Measurements from ENCODE around the gene ZSCAN4. TPM values are rescaled to one million over a fixed set of nuclear protein-coding genes. Genes with fewer than 3 reads are reported as not detected.

ZSCAN4 gene
- total and polyA plus RNA-seq, 2 experiments from 2014 or later: not detected

DNA sequence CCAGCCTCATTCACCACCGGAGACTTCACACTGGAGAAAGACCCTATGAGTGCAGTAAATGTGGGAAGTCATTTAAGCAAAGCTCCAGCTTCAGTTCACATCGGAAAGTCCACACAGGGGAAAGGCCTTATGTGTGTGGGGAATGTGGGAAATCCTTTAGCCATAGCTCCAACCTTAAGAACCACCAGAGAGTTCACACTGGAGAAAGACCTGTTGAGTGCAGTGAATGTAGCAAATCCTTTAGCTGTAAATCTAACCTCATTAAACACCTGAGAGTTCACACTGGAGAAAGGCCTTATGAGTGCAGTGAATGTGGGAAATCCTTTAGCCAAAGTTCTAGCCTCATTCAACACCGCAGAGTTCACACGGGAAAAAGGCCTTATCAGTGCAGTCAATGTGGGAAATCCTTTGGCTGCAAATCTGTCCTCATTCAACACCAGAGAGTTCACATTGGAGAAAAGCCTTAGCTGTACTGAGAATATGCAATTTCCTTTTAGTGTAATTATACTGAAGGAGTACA, 27.0 kb upstream of the ZSCAN4 start:
- no peak overlapping the region for H3K4me2 ChIP-seq
- WGBS (ENCODE audit: low lambda C conversion rate, missing lambda C conversion rate): 98% methylated on average over 4 of the region's 4 CpGs
- H3K4me1 ChIP-seq (ENCODE audit: insufficient read depth): no peaks in the 10 kb centered on the region
- H2AFZ ChIP-seq: no peak overlapping the region
- no peak for DNase-seq (ENCODE audit: low spot score)
- H3K79me2 ChIP-seq: peaks cover 18% of the 10 kb centered on the region
- H3K9me3 ChIP-seq (ENCODE audit: low read depth): peaks cover 35% of the 10 kb centered on the region
- no peaks in the 10 kb centered on the region for H3K27me3 ChIP-seq
- TF ChIP-seq EZH2phosphoT487 (IDR thresholded peaks at IDR 0.05; ENCODE audit: low read depth, severe bottlenecking, unreplicated experiment): no peak
- no peak for TF ChIP-seq EZH2 (IDR thresholded peaks at IDR 0.05; ENCODE audit: borderline replicate concordance)
- TF ChIP-seq, protein P1, sequence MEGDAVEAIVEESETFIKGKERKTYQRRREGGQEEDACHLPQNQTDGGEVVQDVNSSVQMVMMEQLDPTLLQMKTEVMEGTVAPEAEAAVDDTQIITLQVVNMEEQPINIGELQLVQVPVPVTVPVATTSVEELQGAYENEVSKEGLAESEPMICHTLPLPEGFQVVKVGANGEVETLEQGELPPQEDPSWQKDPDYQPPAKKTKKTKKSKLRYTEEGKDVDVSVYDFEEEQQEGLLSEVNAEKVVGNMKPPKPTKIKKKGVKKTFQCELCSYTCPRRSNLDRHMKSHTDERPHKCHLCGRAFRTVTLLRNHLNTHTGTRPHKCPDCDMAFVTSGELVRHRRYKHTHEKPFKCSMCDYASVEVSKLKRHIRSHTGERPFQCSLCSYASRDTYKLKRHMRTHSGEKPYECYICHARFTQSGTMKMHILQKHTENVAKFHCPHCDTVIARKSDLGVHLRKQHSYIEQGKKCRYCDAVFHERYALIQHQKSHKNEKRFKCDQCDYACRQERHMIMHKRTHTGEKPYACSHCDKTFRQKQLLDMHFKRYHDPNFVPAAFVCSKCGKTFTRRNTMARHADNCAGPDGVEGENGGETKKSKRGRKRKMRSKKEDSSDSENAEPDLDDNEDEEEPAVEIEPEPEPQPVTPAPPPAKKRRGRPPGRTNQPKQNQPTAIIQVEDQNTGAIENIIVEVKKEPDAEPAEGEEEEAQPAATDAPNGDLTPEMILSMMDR (IDR thresholded peaks at IDR 0.05; ENCODE audit: poor library complexity): no peak
- H3K27ac ChIP-seq: no peak overlapping the region
- no peaks in the 10 kb centered on the region for H3K9me2 ChIP-seq (replicated peaks; ENCODE audit: insufficient read depth)
- no peaks in the 10 kb centered on the region for H4K20me1 ChIP-seq (ENCODE audit: insufficient read depth, poor library complexity, severe bottlenecking)
- no peak overlapping the region for H3K4me3 ChIP-seq
- peaks cover 20% of the 10 kb centered on the region for H3K36me3 ChIP-seq (replicated peaks; ENCODE audit: insufficient read depth, low read depth)

DNA sequence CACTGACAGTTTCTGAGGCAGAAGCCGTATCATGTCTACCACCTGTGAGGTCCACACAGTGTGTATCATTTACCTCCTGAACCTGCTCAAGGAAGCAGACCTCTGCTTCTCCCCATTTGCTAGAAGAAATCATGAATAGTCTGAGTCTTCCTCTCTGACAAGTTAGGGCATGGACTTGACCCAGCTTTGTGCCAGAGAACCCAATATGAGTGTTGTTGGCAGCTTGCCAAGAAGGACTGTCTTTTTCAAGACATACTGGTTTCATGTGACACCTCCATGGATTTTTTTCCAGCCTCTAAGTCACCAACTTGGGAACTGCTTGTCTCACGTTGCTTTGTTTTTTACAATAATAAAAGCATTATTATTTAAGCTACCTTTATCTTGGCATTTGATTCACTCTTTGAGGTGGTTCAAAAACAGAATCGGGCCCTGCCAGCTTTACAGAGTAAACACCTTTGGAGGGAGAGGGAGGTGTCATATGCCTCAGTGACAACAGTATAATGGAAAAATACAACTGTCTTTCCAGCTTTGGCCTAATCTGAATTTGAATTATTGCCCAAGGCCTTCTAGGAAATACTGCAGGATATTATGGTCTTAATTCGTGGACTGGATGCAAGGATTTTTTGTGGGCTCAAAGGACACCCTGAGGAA, 26.2 kb upstream of the ZSCAN4 start:
- H4K20me1 ChIP-seq (ENCODE audit: insufficient read depth, poor library complexity, severe bottlenecking): no peaks in the 10 kb centered on the region
- peaks cover 10% of the 10 kb centered on the region for H3K79me2 ChIP-seq
- no peak overlapping the region for H3K4me2 ChIP-seq
- 95% methylated on average over 4 of the region's 4 CpGs for WGBS (ENCODE audit: low lambda C conversion rate, missing lambda C conversion rate)
- H3K27ac ChIP-seq: no peak overlapping the region
- TF ChIP-seq, protein P1 (IDR thresholded peaks at IDR 0.05; ENCODE audit: poor library complexity): no peak
- TF ChIP-seq EZH2phosphoT487 (IDR thresholded peaks at IDR 0.05; ENCODE audit: low read depth, severe bottlenecking, unreplicated experiment) (no peak), EZH2 (IDR thresholded peaks at IDR 0.05; ENCODE audit: borderline replicate concordance) (no peak)
- no peak for DNase-seq (ENCODE audit: low spot score)
- no peak overlapping the region for H2AFZ ChIP-seq
- H3K9me3 ChIP-seq (ENCODE audit: low read depth): peaks cover 27% of the 10 kb centered on the region
- H3K4me3 ChIP-seq: no peak overlapping the region
- H3K4me1 ChIP-seq (ENCODE audit: insufficient read depth): no peaks in the 10 kb centered on the region
- H3K27me3 ChIP-seq: no peaks in the 10 kb centered on the region
- peaks cover 13% of the 10 kb centered on the region for H3K36me3 ChIP-seq (replicated peaks; ENCODE audit: insufficient read depth, low read depth)
- H3K9me2 ChIP-seq (replicated peaks; ENCODE audit: insufficient read depth): no peaks in the 10 kb centered on the region

DNA sequence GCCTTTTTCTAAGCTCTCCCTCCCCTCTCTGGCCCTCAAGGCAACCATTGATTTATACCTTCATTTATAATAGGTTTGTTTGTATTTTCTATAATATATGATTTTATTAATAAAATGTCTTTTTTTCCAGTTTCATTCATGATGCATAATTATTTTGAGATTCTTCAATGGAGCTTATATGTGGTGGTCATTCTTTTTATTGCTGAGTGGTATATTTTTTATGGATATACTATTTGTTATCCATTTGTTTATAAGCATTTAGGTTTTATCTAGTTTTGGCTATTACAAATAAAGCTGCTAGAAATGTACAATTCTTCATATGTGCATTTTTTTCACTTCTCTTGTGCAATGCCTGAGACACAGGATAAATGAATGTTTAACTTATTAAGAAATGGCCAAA, 25.0 kb upstream of the ZSCAN4 start:
- no peak for DNase-seq (ENCODE audit: low spot score)
- Histone ChIP-seq H3K4me2 (no peak overlapping the region), H3K27ac (no peak overlapping the region), H3K4me1 (ENCODE audit: insufficient read depth) (no peaks in the 10 kb centered on the region), H3K9me3 (ENCODE audit: low read depth) (peaks cover 21% of the 10 kb centered on the region), H3K27me3 (no peaks in the 10 kb centered on the region), H4K20me1 (ENCODE audit: insufficient read depth, poor library complexity, severe bottlenecking) (no peaks in the 10 kb centered on the region), H3K36me3 (replicated peaks; ENCODE audit: insufficient read depth, low read depth) (peaks cover 11% of the 10 kb centered on the region), H2AFZ (no peak overlapping the region), H3K79me2 (peaks cover 2% of the 10 kb centered on the region), H3K9me2 (replicated peaks; ENCODE audit: insufficient read depth) (no peaks in the 10 kb centered on the region), H3K4me3 (no peak overlapping the region)
- no peak for TF ChIP-seq EZH2phosphoT487 (IDR thresholded peaks at IDR 0.05; ENCODE audit: low read depth, severe bottlenecking, unreplicated experiment)
- TF ChIP-seq, protein P1 (IDR thresholded peaks at IDR 0.05; ENCODE audit: poor library complexity): no peak
- TF ChIP-seq EZH2 (IDR thresholded peaks at IDR 0.05; ENCODE audit: borderline replicate concordance): no peak
